Choroid plexus epithelial cell (primary cell): Measurements from ENCODE around the gene COL4A4.

Experiments
- DNase-seq: peaks from one replicate; pipeline ENCODE4 v3.0.0-alpha.2; 2010; ENCODE audit warnings: low read depth
- H3K4me3 ChIP-seq: 2 replicates; pipeline ENCODE4 v1.5.1; 2011; ENCODE audit warnings: low read depth, mild to moderate bottlenecking, control low read depth, low read length, moderate library complexity
- TF ChIP-seq, protein P1 (sequence below): conservative IDR thresholded peaks from 2 replicates; pipeline ENCODE4 v1.5.1; 2011; ENCODE audit warnings: low read depth, mild to moderate bottlenecking, control low read depth, inconsistent platforms, low read length, moderate library complexity

The COL4A4 gene

GRCh38 chr2:227132986-227133385 is 31.0 kb downstream of the COL4A4 start:
- no peak overlapping the region for H3K4me3 ChIP-seq
- TF ChIP-seq, protein P1, sequence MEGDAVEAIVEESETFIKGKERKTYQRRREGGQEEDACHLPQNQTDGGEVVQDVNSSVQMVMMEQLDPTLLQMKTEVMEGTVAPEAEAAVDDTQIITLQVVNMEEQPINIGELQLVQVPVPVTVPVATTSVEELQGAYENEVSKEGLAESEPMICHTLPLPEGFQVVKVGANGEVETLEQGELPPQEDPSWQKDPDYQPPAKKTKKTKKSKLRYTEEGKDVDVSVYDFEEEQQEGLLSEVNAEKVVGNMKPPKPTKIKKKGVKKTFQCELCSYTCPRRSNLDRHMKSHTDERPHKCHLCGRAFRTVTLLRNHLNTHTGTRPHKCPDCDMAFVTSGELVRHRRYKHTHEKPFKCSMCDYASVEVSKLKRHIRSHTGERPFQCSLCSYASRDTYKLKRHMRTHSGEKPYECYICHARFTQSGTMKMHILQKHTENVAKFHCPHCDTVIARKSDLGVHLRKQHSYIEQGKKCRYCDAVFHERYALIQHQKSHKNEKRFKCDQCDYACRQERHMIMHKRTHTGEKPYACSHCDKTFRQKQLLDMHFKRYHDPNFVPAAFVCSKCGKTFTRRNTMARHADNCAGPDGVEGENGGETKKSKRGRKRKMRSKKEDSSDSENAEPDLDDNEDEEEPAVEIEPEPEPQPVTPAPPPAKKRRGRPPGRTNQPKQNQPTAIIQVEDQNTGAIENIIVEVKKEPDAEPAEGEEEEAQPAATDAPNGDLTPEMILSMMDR = no peak
- DNase-seq = no peak

GRCh38 chr2:227130636-227131035 is 33.4 kb downstream of the COL4A4 start:
- no peak overlapping the region for H3K4me3 ChIP-seq
- TF ChIP-seq, protein P1 = no peak
- DNase-seq = no peak

DNA sequence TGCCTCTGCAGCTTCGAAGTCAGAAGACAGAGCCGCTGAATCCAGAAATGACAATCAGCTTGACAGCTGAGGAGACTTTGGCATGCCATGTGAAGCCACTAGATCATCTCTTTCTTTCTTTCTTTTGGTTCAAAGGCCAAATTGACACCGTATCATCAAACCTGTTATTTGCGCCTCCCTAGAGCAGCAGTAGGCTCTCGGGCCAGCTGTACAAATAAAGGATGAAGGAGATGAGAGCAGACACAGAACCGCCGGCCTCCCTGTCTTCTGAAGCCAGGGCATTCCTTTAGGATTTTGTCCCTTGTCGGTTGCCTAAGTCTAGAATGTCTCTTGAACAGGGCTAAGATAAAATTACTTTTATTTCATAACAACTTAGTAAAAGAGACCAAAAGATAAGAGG is 36.8 kb downstream of the COL4A4 start:
- TF ChIP-seq, protein P1 = no peak
- no peak overlapping the region for H3K4me3 ChIP-seq
- no peak for DNase-seq

DNA sequence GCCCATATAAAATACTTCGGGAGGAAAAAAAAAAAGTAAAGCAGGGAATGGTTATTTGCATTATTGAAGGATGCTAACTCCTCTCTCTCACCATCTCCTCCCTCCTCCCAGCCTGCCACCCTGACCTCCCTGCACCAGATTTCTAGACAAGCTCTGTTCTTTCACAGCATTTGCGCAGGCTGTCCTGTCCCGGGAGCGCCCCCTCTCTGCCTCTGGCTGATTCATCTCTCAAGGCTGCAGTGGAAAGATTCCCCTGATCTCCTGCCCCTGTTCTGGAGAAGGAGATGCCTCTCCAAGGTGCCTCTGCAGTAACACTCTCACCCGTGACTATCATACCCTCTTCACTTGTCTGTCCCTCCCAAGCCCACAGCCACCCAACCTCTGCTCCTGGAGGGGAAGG is 38.5 kb downstream of the COL4A4 start:
- DNase-seq = no peak
- H3K4me3 ChIP-seq = no peak overlapping the region
- TF ChIP-seq, protein P1 = peak; percentile 51

GRCh38 chr2:227124811-227125210 is 39.2 kb downstream of the COL4A4 start:
- no peak for DNase-seq
- TF ChIP-seq, protein P1 = no peak
- no peak overlapping the region for H3K4me3 ChIP-seq

DNA sequence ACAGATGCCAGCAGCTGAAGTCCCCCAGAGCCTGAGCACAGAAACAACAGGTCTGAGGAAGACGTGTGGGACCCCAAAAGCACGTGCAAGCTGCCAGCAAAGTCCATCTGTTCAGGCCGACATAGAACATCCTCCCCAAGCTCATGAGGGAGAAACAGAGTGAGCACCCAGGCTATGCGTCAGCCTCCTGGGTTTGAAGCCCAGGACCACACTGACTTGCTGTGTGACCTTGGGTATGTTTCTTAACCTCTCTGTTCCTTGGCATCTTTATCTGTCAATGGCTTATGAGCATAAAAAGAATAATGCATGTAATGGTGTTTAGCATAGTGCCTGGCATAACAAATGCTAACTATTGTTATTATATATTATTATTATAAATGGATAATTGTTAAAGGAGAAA is 40.3 kb downstream of the COL4A4 start:
- TF ChIP-seq, protein P1 = no peak
- no peak for DNase-seq
- H3K4me3 ChIP-seq = no peak overlapping the region

GRCh38 chr2:227118353-227118752 is 45.7 kb downstream of the COL4A4 start:
- TF ChIP-seq, protein P1 = no peak
- no peak for DNase-seq
- H3K4me3 ChIP-seq = no peak overlapping the region
